MCF 10A (cell line): ENCODE results near the gene ARSA. TPM values are rescaled to one million over a fixed set of nuclear protein-coding genes. Genes with fewer than 3 reads are reported as not detected.
"Not testable (repeated sequence)": the region's sequence is repeated elsewhere in the genome, so short reads cannot be mapped to it uniquely, and the experiment has no call there.

ENCODE experiments used
- BruUV-seq: library from RNA; stranded (reverse); fragments of 400-500 nt; replicated peaks from 2 replicates; lab custom pipeline; 2021; lab: Mats Ljungman, UMichigan
- CTCF ChIA-PET: fragments of 300-600 bp; sonication (Branson Sonifier 250); formaldehyde crosslinking; extraction: SDS; loops from one replicate; lab custom pipeline; 2021; ENCODE audit warnings: antibody characterized with exemption, inconsistent platforms; lab: Yijun Ruan, JAX
- POLR2A ChIA-PET: fragments of 300-600, 350-650 bp; sonication (Branson Sonifier 250); formaldehyde crosslinking; extraction: SDS; loops from one replicate; lab custom pipeline; 2020; ENCODE audit warnings: antibody characterized with exemption, inconsistent platforms; lab: Yijun Ruan, JAX
- DNase-seq: peaks from one replicate; pipeline ENCODE4 v3.0.0-alpha.2; 2018; ENCODE audit not compliant: unreplicated experiment
- H3K27ac Mint-ChIP-seq: one replicate; pipeline ENCODE4 v1.8.0; 2022; ENCODE audit warnings: mild to moderate bottlenecking, low read depth, mixed read lengths; ENCODE audit not compliant: unreplicated experiment
- H3K27me3 Mint-ChIP-seq: one replicate; pipeline ENCODE4 v1.8.0; 2022; ENCODE audit warnings: mixed read lengths; ENCODE audit not compliant: insufficient read depth, unreplicated experiment
- H3K36me3 Mint-ChIP-seq: one replicate; pipeline ENCODE4 v1.8.0; 2022; ENCODE audit warnings: mild to moderate bottlenecking, moderate library complexity, mixed read lengths; ENCODE audit not compliant: insufficient read depth, unreplicated experiment
- H3K4me1 Mint-ChIP-seq: one replicate; pipeline ENCODE4 v1.8.0; 2022; ENCODE audit warnings: mixed read lengths; ENCODE audit not compliant: insufficient read depth, unreplicated experiment
- H3K4me3 Mint-ChIP-seq: one replicate; pipeline ENCODE4 v1.8.0; 2022; ENCODE audit warnings: mild to moderate bottlenecking, moderate library complexity, mixed read lengths; ENCODE audit not compliant: unreplicated experiment
- H3K9me3 Mint-ChIP-seq: one replicate; pipeline ENCODE4 v1.8.0; 2022; ENCODE audit warnings: mixed read lengths; ENCODE audit not compliant: unreplicated experiment
- CTCF ChIP-seq: fragments of 200-600 bp; IDR thresholded peaks from one replicate; pipeline ENCODE4 v1.8.0; 2022; ENCODE audit warnings: antibody characterized with exemption, mild to moderate bottlenecking; ENCODE audit not compliant: unreplicated experiment
- intact Hi-C: fragments of 100-400 bp; cut with micrococcal nuclease; formaldehyde crosslinking; loops from 2 replicates; pipeline ENCODE4 v1.14.1; 2022
- total RNA-seq: library from RNA; stranded (reverse); gene quantifications from 2 replicates; pipeline ENCODE4 v1.2.3, GENCODE V29; 2022

Gene ARSA
- total RNA-seq, 1 experiment from 2014 or later = 22.0 TPM

- no peaks in the 10 kb centered on the region for H3K4me1 Mint-ChIP-seq
- peaks cover 29% of the 10 kb centered on the region for H3K27me3 Mint-ChIP-seq
- no peak overlapping the region for H3K4me3 Mint-ChIP-seq
- H3K9me3 Mint-ChIP-seq = no peaks in the 10 kb centered on the region
- intact Hi-C loops = no loop called here
- no TSS peak for BruUV-seq
- DNase-seq = no peak
- no peak overlapping the region for H3K27ac Mint-ChIP-seq
- CTCF ChIA-PET = no interaction called here
- no peaks in the 10 kb centered on the region for H3K36me3 Mint-ChIP-seq
- no peak for TF ChIP-seq CTCF
- POLR2A ChIA-PET = interaction anchor here (0.6 to 1.1 kb wide), 3 partner anchors 13 to 85 kb away, joined by 3 to 5 read pairs (median 3); no protein-coding TSS in a partner anchor
These were observed 19.0 kb downstream of the ARSA start for GRCh38 chr22:50608996-50609395.

GRCh38 chr22:50608058-50608840 is 19.7 kb downstream of the ARSA start:
- H3K4me3 Mint-ChIP-seq, H3K9me3 Mint-ChIP-seq, H3K36me3 Mint-ChIP-seq, H3K4me1 Mint-ChIP-seq, H3K27ac Mint-ChIP-seq, DNase-seq, BruUV-seq, intact Hi-C loops: not testable (repeated sequence)
- CTCF ChIA-PET = interaction anchor here (0.8 kb wide), 1 partner anchor 12 kb away, joined by 3 read pairs; no protein-coding TSS in a partner anchor
- POLR2A ChIA-PET = interaction anchor here (0.6 to 1.1 kb wide), 3 partner anchors 13 to 84 kb away, joined by 3 to 5 read pairs (median 3); no protein-coding TSS in a partner anchor
- peaks cover 29% of the 10 kb centered on the region for H3K27me3 Mint-ChIP-seq

- H3K27me3 Mint-ChIP-seq = peaks cover 29% of the 10 kb centered on the region
- intact Hi-C loops = no loop called here
- no TSS peak for BruUV-seq
- ChIA-PET POLR2A (no interaction called here), CTCF (no interaction called here)
- H3K4me3 Mint-ChIP-seq = no peak overlapping the region
- no peak for TF ChIP-seq CTCF
- no peaks in the 10 kb centered on the region for H3K36me3 Mint-ChIP-seq
- H3K4me1 Mint-ChIP-seq = no peaks in the 10 kb centered on the region
- H3K27ac Mint-ChIP-seq = no peak overlapping the region
- no peaks in the 10 kb centered on the region for H3K9me3 Mint-ChIP-seq
- no peak for DNase-seq
These were observed 20.3 kb downstream of the ARSA start for GRCh38 chr22:50607659-50608020.

- no peak for TF ChIP-seq CTCF
- Mint-ChIP-seq H3K27ac (no peak overlapping the region), H3K9me3 (no peaks in the 10 kb centered on the region), H3K4me1 (no peaks in the 10 kb centered on the region), H3K27me3 (peaks cover 33% of the 10 kb centered on the region), H3K4me3 (no peak overlapping the region), H3K36me3 (no peaks in the 10 kb centered on the region)
- POLR2A ChIA-PET = no interaction called here
- DNase-seq = no peak
- no TSS peak for BruUV-seq
- CTCF ChIA-PET = no interaction called here
- intact Hi-C loops = no loop called here
These were observed 20.9 kb downstream of the ARSA start for GRCh38 chr22:50606946-50607658.
